T-cell (primary cell): Measurements from ENCODE around the gene ASTL. TPM values are rescaled to one million over a fixed set of nuclear protein-coding genes. Genes with fewer than 3 reads are reported as not detected.

Experiments
- ATAC-seq, 4 experiments: fragments of 200-7000 bp in 3 of 4; fragments of 150-1000 bp in 1 of 4; cut with Tn5 transposase; replicated peaks in 1 of 4; 1 replicate in 3 of 4; 2 replicates in 1 of 4; pipeline ENCODE4 v1.10.0; 2021; ENCODE audit warnings: moderate library complexity in 3 of 4, mild to moderate bottlenecking in 2 of 4, moderate number of reproducible peaks in 1 of 4
- CTCF ChIA-PET, 2 donors: fragments of 300-600 bp; sonication (Branson Sonifier 250); formaldehyde crosslinking; loops; one replicate each; lab custom pipeline; 2022; ENCODE audit warnings: antibody characterized with exemption in 2 of 2; lab: Charles Lee
- POLR2A ChIA-PET, 2 donors: fragments of 300-600 bp; sonication (Branson Sonifier 250); formaldehyde crosslinking; loops; one replicate each; lab custom pipeline; 2022; ENCODE audit warnings: antibody characterized with exemption in 2 of 2; lab: Charles Lee
- DNase-seq, 35 experiments: peaks; one replicate each; pipeline versions ENCODE4 v3.0.0 to v3.0.0-alpha.2; 2013 to 2023
- H3K27ac ChIP-seq: one replicate; pipeline ENCODE4 v1.5.1; 2013; ENCODE audit warnings: low read length
- H3K27me3 ChIP-seq, 2 experiments: replicated peaks in 1 of 2; 1 replicate in 1 of 2; 2 replicates in 1 of 2; pipeline versions ENCODE4 v1.6.1 to v1.7.0; 2013; ENCODE audit warnings: low read length in 1 of 2, mixed read lengths in 1 of 2; ENCODE audit not compliant: control insufficient read depth in 2 of 2, insufficient read depth in 2 of 2; ENCODE audit errors: extremely low read depth in 1 of 2
- H3K36me3 ChIP-seq, 2 donors: 1 replicate in 1 of 2; 2 replicates in 1 of 2; pipeline versions ENCODE4 v1.6.1 to v1.7.0; 2013; ENCODE audit warnings: low read length in 1 of 2; ENCODE audit not compliant: control insufficient read depth in 2 of 2, insufficient read depth in 1 of 2; ENCODE audit errors: extremely low read depth in 1 of 2
- H3K4me1 ChIP-seq, 2 experiments: 1 replicate in 1 of 2; 2 replicates in 1 of 2; pipeline versions ENCODE4 v1.6.1 to v1.7.0; 2013; ENCODE audit warnings: low read length in 2 of 2, mixed read lengths in 1 of 2; ENCODE audit not compliant: insufficient read depth in 2 of 2, control insufficient read depth in 1 of 2; ENCODE audit errors: extremely low read depth in 1 of 2
- H3K4me3 ChIP-seq, 2 donors: 1 replicate in 1 of 2; 2 replicates in 1 of 2; pipeline versions ENCODE4 v1.5.1 to v1.7.0; 2013; ENCODE audit warnings: mild to moderate bottlenecking in 2 of 2, low read length in 1 of 2, moderate library complexity in 1 of 2; ENCODE audit not compliant: control insufficient read depth in 1 of 2; ENCODE audit errors: extremely low read depth in 1 of 2
- H3K9me3 ChIP-seq: 2 replicates; pipeline ENCODE4 v1.7.0; 2013
- H3K27ac Mint-ChIP-seq, 2 donors: one replicate each; pipeline ENCODE4 v1.8.0; 2020 to 2021; ENCODE audit warnings: mild to moderate bottlenecking in 2 of 2, mixed read lengths in 2 of 2
- H3K27me3 Mint-ChIP-seq, 2 donors: one replicate each; pipeline ENCODE4 v1.8.0; 2021 to 2022; ENCODE audit warnings: mixed read lengths in 2 of 2
- H3K36me3 Mint-ChIP-seq: one replicate; pipeline ENCODE4 v1.8.0; 2021; ENCODE audit warnings: mixed read lengths
- H3K4me1 Mint-ChIP-seq, 3 donors: one replicate each; pipeline ENCODE4 v1.8.0; 2020 to 2022; ENCODE audit warnings: mixed read lengths in 3 of 3, mild to moderate bottlenecking in 1 of 3
- H3K4me3 Mint-ChIP-seq, 3 donors: one replicate each; pipeline ENCODE4 v1.8.0; 2020 to 2022; ENCODE audit warnings: mild to moderate bottlenecking in 3 of 3, mixed read lengths in 3 of 3, moderate library complexity in 3 of 3
- H3K9me3 Mint-ChIP-seq, 3 donors: one replicate each; pipeline ENCODE4 v1.8.0; 2020 to 2022; ENCODE audit warnings: mixed read lengths in 3 of 3
- WGBS: methylation state at CpG from one replicate; pipeline ENCODE4 v1.1.5; 2013; ENCODE audit warnings: missing lambda C conversion rate; ENCODE audit not compliant: insufficient coverage; 5-methylcytosine and 5-hydroxymethylcytosine counted together
- total RNA-seq, 35 experiments: library from RNA in 6 of 35; stranded (reverse) in 6 of 35; fragments of 120-200 nt in 1 of 35; gene quantifications; one replicate each; pipeline versions ENCODE4 v1.2.1 to v1.2.4 and lab custom pipeline; 2013 to 2026

Gene ASTL
- 10 to 100 TPM in 1 of 5 donors, 1 to 10 TPM in 4; 1.2 to 10.4 (median 1.4) TPM for total RNA-seq
- total RNA-seq (2013) = 3.8 TPM
- total RNA-seq (lab: John Stamatoyannopoulos, UW) = 0.55 to 31.1 (median 11.3) reads per million in 29 experiments

DNA sequence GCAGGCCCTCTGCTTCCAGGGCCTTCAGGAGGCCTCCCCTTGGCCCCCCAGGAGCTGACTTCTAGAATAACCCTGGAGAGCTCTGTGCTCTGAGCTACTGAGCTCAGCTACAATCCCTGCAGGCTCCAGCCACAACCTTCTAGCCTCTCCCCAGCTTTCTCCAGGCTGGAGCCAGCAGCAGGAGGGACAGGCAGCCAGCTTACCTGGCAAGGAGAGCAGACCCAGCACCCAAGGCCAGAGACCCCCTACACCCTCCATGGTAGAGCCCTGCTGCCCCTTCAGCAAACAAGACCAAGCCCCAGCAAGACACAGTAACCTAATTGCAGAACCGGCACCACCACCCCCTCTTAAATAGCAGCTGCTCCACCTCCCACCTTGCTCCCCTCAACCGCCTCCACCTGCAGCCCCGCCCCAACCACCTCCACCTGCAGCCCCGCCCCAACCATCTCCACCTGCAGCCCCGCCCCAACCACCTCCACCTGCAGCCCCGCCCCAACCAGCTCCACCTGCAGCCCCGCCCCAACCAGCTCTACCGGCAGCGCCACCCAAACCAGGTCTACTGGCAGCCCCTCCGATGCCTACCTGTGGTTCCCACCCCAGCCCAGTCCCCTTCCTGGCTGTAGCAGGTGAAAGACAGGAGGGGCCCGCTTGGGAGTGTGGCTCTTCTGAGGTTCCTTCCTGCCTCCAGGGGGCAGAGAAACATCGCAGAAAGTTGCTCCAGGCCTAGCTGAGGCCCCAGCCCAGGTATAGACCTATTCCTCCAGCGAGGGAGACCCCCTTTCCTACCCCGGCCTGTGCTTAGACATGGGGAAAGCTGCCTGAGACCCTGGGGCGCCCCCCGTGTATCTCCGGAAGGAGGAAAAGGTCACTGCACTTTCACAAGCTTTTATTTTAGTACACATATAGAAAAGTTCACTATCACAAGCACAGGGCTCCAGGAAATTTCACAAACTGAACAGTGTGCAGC lies at the start of gene ASTL:
Gene ASTL, minus strand, starts transcription at position 324 of the 967 bp plus-strand sequence. Its CDS starts 66 bp downstream, at position 258.
- CTCF ChIA-PET = interaction anchor here (0.6 to 5.6 kb wide), 10 partner anchors 10 to 129 kb away, joined by 3 to 128 read pairs (median 4); no protein-coding TSS in a partner anchor

DNA sequence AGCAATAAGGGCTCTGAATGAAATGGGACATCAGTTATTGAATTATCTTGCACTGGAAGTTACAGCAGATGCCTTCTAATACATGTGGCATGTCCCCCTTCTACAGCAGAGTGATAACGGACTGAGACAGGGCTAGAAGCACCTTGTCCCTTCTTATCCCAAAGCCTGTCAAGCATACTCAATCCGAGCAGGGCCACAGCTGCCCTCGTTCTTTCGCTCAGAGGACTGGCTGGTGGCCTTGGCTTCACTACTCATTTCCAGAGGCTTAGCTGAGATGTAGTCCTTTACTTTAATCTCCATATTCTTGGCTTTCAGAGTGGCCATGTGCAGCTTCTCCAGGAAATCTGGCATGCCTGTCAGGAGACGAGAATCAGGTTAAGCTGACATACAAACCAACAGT lies 48.3 kb upstream of the ASTL start:
- no peak for DNase-seq
- H3K4me1 ChIP-seq = no peaks in the 10 kb centered on the region
- no peak for ATAC-seq
- H3K27me3 Mint-ChIP-seq = no peaks in the 10 kb centered on the region
- H3K4me1 Mint-ChIP-seq = no peaks in the 10 kb centered on the region
- H3K27ac Mint-ChIP-seq = no peak overlapping the region
- ChIA-PET CTCF (no interaction called here), POLR2A (no interaction called here)
- no peak overlapping the region for H3K4me3 ChIP-seq
- peaks cover 44% of the 10 kb centered on the region for H3K36me3 Mint-ChIP-seq
- no peaks in the 10 kb centered on the region for H3K9me3 ChIP-seq
- 94% methylated on average over 2 of the region's 5 CpGs for WGBS
- H3K27me3 ChIP-seq = no peaks in the 10 kb centered on the region
- peaks cover 4 to 65% of the 10 kb centered on the region in 2 donors for H3K36me3 ChIP-seq
- no peaks in the 10 kb centered on the region for H3K9me3 Mint-ChIP-seq
- no peak overlapping the region for H3K4me3 Mint-ChIP-seq
- no peak overlapping the region for H3K27ac ChIP-seq

More for the DNA sequence above, at the start of gene ASTL:
- Histone ChIP-seq H3K4me1 (peaks cover 9 to 62% of the 10 kb centered on the region in 2 experiments), H3K36me3 (peaks cover 8 to 9% of the 10 kb centered on the region in 2 donors), H3K9me3 (no peaks in the 10 kb centered on the region), H3K4me3 (no peak within 1 kb of the TSS), H3K27ac (peak within 1 kb of the TSS; percentile 23), H3K27me3 (peaks cover 0 to 3% of the 10 kb centered on the region in 2 experiments)
- Mint-ChIP-seq H3K27ac (peak within 1 kb of the TSS; percentile 52 to 63), H3K36me3 (peaks cover 4% of the 10 kb centered on the region), H3K4me1 (peaks cover 33% of the 10 kb centered on the region in 3 donors), H3K9me3 (no peaks in the 10 kb centered on the region), H3K4me3 (peak within 1 kb of the TSS in 1 of 3 donors; percentile 36), H3K27me3 (no peaks in the 10 kb centered on the region)
- POLR2A ChIA-PET = interaction anchor here (0.5 to 2.8 kb wide), 7 partner anchors 8 to 720 kb away, joined by 3 to 14 read pairs (median 6); no protein-coding TSS in a partner anchor
- 29% methylated on average over 11 of the region's 17 CpGs for WGBS
- DNase-seq (peak; percentile 40 to 83 (median 65)), ATAC-seq (peak; percentile 48 to 72 (median 69))

DNA sequence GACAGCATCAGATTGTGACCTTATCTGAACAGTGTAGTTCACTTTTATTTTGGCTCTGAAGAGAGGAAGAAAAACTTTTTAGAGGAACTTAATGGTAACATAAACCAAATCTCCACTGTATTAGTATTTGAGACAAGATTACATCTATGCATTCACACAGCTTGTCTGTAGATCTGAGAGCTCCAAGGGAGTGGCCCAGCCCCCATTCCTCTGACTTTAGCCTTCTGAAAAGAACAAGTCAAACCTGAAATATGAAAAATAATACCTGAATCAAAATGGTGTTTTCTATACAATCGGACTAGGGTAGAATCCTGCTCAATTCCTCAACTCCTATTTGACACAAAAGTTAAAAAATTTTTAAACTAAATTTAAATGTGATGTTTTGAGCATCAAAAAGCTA lies 47.2 kb upstream of the ASTL start:
- peaks cover 39% of the 10 kb centered on the region for H3K36me3 Mint-ChIP-seq
- H3K4me3 Mint-ChIP-seq = no peak overlapping the region
- Histone ChIP-seq H3K4me1 (no peaks in the 10 kb centered on the region), H3K9me3 (no peaks in the 10 kb centered on the region), H3K4me3 (no peak overlapping the region), H3K36me3 (peaks cover 4 to 55% of the 10 kb centered on the region in 2 donors), H3K27me3 (no peaks in the 10 kb centered on the region), H3K27ac (no peak overlapping the region)
- peaks cover 3 to 6% (median 4%) of the 10 kb centered on the region in 3 donors for H3K4me1 Mint-ChIP-seq
- no peaks in the 10 kb centered on the region for H3K27me3 Mint-ChIP-seq
- no CpG with 5 or more reads among the region's 1 CpG for WGBS
- DNase-seq (no peak), ATAC-seq (no peak)
- H3K27ac Mint-ChIP-seq = peak overlapping the region in 1 of 2 donors; percentile 3
- ChIA-PET CTCF (interaction anchor here in 1 of 2 donors (0.7 kb wide), 2 partner anchors 23 to 93 kb away, joined by 3 to 4 read pairs; no protein-coding TSS in a partner anchor), POLR2A (no interaction called here)
- no peaks in the 10 kb centered on the region for H3K9me3 Mint-ChIP-seq

DNA sequence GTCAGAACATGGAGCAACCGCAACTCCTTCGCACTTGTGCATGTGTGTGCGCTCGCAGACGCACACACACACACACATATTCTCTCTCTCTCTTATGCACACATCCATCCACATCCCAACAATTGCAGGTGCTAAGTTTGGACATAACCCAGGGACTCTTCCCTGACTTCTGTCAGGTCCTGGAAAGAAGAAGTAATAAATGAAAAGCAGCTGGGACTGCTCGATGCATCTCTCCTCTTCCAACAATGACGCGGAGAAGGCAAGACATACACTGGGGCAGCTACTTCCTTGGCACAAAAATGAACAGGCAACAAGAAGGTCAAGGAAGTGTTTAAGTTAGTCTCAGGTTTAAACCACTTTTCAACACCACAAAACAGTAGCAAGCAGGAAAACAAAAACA lies 46.7 kb upstream of the ASTL start:
- no peak for DNase-seq
- Mint-ChIP-seq H3K4me3 (no peak overlapping the region), H3K27me3 (no peaks in the 10 kb centered on the region), H3K27ac (no peak overlapping the region), H3K4me1 (peaks cover 5 to 9% (median 5%) of the 10 kb centered on the region in 3 donors), H3K36me3 (peaks cover 39% of the 10 kb centered on the region), H3K9me3 (no peaks in the 10 kb centered on the region)
- Histone ChIP-seq H3K27me3 (no peaks in the 10 kb centered on the region), H3K4me1 (peaks cover 0 to 4% of the 10 kb centered on the region in 2 experiments), H3K36me3 (peaks cover 4 to 49% of the 10 kb centered on the region in 2 donors), H3K9me3 (no peaks in the 10 kb centered on the region), H3K27ac (no peak overlapping the region), H3K4me3 (no peak overlapping the region)
- WGBS = no CpG with 5 or more reads among the region's 8 CpGs
- ChIA-PET CTCF (interaction anchor here in 1 of 2 donors (0.7 kb wide), 1 partner anchor 92 kb away, joined by 3 read pairs; no protein-coding TSS in a partner anchor), POLR2A (no interaction called here)
- no peak for ATAC-seq

DNA sequence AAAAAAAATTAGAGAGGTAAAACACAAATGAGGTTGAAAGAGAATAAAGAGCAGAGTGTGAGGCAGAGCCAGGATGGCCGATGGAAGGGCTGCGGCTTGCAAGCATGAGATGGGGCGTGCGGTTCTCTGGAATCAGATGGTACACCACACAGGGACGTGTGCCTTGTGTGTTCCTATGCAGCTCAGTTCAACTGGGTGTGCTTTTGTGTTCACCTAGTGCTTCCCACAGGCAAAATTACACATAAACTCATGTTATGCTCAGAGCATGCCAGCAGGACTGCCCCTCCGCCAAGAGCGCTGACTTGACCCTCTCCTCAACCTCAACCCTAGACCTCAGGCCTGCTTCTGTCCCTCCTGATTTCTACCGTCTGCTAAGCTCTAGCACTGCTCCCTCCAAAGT lies 45.9 kb upstream of the ASTL start:
- H3K27me3 Mint-ChIP-seq = no peaks in the 10 kb centered on the region
- H3K36me3 Mint-ChIP-seq = peaks cover 37% of the 10 kb centered on the region
- Histone ChIP-seq H3K27me3 (no peaks in the 10 kb centered on the region), H3K4me3 (no peak overlapping the region), H3K27ac (no peak overlapping the region), H3K36me3 (peaks cover 4 to 43% of the 10 kb centered on the region in 2 donors), H3K9me3 (no peaks in the 10 kb centered on the region), H3K4me1 (peaks cover 0 to 7% of the 10 kb centered on the region in 2 experiments)
- H3K27ac Mint-ChIP-seq = peak overlapping the region in 1 of 2 donors; percentile 48
- H3K9me3 Mint-ChIP-seq = no peaks in the 10 kb centered on the region
- no peak for ATAC-seq
- whole genome bisulfite sequencing = 100% methylated on average over 7 of the region's 8 CpGs
- ChIA-PET CTCF (no interaction called here), POLR2A (no interaction called here)
- no peak for DNase-seq
- peaks cover 5 to 13% (median 5%) of the 10 kb centered on the region in 3 donors for H3K4me1 Mint-ChIP-seq
- H3K4me3 Mint-ChIP-seq = no peak overlapping the region

DNA sequence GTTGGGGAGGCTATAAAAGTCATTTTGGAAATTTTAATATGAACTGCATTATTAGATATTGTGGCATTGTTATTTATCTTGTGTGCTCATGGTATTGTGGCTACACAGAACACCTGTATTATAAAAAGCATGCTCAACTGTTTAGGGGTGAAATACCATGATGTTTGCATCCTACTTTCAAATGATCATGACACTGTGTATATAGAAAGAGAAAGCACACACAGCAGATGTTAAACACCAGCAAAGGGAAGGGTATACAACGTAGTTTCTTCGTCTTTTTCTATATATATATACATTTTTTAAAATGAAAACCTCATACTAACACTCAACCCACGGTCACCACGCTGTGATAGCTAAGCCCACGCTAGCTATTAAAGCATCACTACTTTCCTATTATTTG lies 43.2 kb upstream of the ASTL start:
- H3K36me3 Mint-ChIP-seq = peaks cover 25% of the 10 kb centered on the region
- ATAC-seq = no peak
- H3K4me3 Mint-ChIP-seq = no peak overlapping the region
- H3K9me3 ChIP-seq = no peaks in the 10 kb centered on the region
- no CpG with 5 or more reads among the region's 5 CpGs for WGBS
- H3K27ac ChIP-seq = no peak overlapping the region
- H3K4me1 ChIP-seq = peaks cover 0 to 7% of the 10 kb centered on the region in 2 experiments
- H3K27me3 ChIP-seq = no peaks in the 10 kb centered on the region
- no peak overlapping the region for H3K4me3 ChIP-seq
- CTCF ChIA-PET = interaction anchor here in 1 of 2 donors (1.7 kb wide), 1 partner anchor 43 kb away, joined by 4 read pairs; the partner anchor contains the start of gene ASTL
- no peaks in the 10 kb centered on the region for H3K9me3 Mint-ChIP-seq
- DNase-seq = no peak
- peak overlapping the region in 1 of 2 donors; percentile 45 for H3K27ac Mint-ChIP-seq
- H3K27me3 Mint-ChIP-seq = no peaks in the 10 kb centered on the region
- peaks cover 4 to 25% of the 10 kb centered on the region in 2 donors for H3K36me3 ChIP-seq
- POLR2A ChIA-PET = no interaction called here
- peaks cover 5 to 13% (median 5%) of the 10 kb centered on the region in 3 donors for H3K4me1 Mint-ChIP-seq
